Transverse colon (tissue), 3 donors: ENCODE data around the gene KRTAP4-1.

ENCODE experiments used
- CTCF ChIP-seq, 5 experiments: fragments of 200-600 bp in 3 of 5; fragments of 450-650 bp in 2 of 5; sonication (generic) in 3 of 5; IDR thresholded peaks; 1 replicate in 2 of 5; 2 replicates in 3 of 5; pipeline ENCODE4 v1.5.1; 2016 to 2017; ENCODE audit warnings: antibody characterized with exemption in 5 of 5, inconsistent platforms in 3 of 5, mild to moderate bottlenecking in 2 of 5, moderate library complexity in 1 of 5
- EP300 ChIP-seq: sonication (generic); formaldehyde crosslinking; IDR thresholded peaks from one replicate; pipeline ENCODE4 v1.6.1; 2017; ENCODE audit warnings: antibody characterized with exemption, low read depth
- POLR2A ChIP-seq: fragments of 450-650 bp; IDR thresholded peaks from one replicate; pipeline ENCODE4 v1.6.1; 2016; ENCODE audit warnings: antibody characterized with exemption, mild to moderate bottlenecking, moderate library complexity

GRCh38 chr17:41153856-41154255 is 30.9 kb downstream of the KRTAP4-1 start:
- TF ChIP-seq CTCF (IDR thresholded peaks at IDR 0.05) (no peak), POLR2A (no peak), EP300 (no peak)
